Esophagus muscularis mucosa (tissue), 4 donors: ENCODE data around the gene GPR87.

Experiments used
- CTCF ChIP-seq, 3 experiments: fragments of 200-600 bp in 2 of 3; fragments of 450-650 bp in 1 of 3; sonication (generic) in 2 of 3; IDR thresholded peaks; one replicate each; pipeline ENCODE4 v1.5.1; 2017 to 2019; ENCODE audit warnings: antibody characterized with exemption in 3 of 3, mild to moderate bottlenecking in 2 of 3, moderate library complexity in 1 of 3
- EP300 ChIP-seq: sonication (generic); formaldehyde crosslinking; IDR thresholded peaks from one replicate; pipeline ENCODE4 v1.6.1; 2017; ENCODE audit warnings: antibody characterized with exemption
- POLR2A ChIP-seq: fragments of 450-650 bp; IDR thresholded peaks from one replicate; pipeline ENCODE4 v1.6.1; 2017; ENCODE audit warnings: antibody characterized with exemption, moderate library complexity, mild to moderate bottlenecking, low read depth

- TF ChIP-seq CTCF (IDR thresholded peaks at IDR 0.05) (no peak), POLR2A (no peak), EP300 (no peak)
Measured at GRCh38 chr3:151262871-151263525, 53.6 kb downstream of the GPR87 start.
